Measurements from ENCODE around the gene LRRC25.
"Not testable (repeated sequence)": the region's sequence is repeated elsewhere in the genome, so short reads cannot be mapped to it uniquely, and the experiment has no call there.

Gene LRRC25

DNA sequence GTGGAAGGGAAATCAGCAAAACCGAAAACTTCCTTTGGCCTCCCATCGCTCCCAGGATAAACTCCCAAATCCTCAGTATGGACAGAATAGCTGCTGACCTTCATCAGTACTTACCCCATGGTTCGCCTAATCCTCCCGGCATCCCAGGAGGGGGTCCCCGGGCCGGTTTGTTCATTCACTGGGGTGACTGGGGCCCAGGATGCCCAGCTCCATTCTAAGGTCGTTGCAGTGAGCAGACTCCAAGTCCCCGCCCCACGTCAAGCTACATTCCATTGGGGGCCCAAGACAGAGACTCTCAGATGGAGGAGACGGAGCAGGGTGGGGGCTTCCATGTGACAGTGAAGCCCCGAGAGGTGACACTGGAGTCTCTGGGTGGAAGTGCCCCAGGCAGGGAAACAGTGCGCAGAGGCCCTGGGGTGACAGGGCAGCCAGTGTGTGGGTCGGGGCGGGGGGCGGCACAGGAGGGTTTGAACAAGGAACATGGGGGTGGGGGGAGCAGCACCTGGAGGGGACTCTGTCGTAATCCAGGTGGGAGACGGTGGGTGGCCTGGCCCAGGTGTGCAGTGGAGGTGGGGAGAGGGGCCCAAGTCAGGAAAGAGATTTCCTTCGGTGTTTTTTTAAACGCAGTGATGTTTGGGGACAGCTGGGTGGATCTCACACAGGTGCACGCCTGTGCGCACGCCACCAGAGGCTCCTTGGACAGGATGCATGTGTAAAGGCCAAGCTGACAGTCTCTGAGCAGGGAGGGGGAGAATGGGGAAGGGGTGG lies 26.9 kb upstream of the LRRC25 start:
- DNase-seq: no peak

DNA sequence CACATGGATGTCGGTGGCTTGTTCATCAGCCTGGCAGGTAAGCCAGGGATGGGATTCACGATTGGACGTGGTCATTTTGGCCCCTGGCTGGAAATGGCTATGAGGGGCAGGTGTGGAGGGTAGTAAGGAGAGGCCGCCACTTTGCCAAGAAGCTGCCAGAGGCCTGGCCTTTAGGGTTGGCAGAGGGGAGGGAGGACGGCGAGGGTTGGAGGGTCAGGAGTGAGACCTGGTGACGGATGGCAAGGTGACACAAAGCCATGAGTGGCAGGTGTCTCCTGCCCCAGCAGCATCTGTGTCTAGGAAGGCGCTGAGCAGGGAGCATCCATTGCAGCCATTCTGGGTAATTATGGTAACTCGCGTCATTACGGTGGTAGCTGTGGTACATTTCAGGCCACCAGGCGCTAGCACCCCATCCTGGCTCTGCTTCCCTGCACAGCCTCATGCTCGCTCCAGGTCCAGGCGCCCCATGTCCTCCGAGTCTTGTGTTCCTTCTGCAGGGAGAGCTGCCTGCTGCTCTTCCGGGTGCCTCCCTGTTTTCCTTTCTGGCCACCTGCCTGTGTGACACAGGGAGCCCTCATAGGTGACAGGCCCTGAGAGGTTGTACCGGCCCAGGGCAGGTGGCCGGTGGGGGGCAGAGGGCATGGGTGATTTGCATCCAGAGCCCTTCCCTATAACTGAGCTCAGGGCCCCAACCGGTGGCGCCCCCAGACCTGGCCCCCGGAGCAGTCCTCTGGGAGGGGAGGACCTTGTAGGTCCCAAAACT lies 26.0 kb upstream of the LRRC25 start:
- no peak for DNase-seq

GRCh38 chr19:18422530-18423191 lies 25.2 kb upstream of the LRRC25 start:
- peak in 1 of 2 donors; percentile 65 for DNase-seq

DNA sequence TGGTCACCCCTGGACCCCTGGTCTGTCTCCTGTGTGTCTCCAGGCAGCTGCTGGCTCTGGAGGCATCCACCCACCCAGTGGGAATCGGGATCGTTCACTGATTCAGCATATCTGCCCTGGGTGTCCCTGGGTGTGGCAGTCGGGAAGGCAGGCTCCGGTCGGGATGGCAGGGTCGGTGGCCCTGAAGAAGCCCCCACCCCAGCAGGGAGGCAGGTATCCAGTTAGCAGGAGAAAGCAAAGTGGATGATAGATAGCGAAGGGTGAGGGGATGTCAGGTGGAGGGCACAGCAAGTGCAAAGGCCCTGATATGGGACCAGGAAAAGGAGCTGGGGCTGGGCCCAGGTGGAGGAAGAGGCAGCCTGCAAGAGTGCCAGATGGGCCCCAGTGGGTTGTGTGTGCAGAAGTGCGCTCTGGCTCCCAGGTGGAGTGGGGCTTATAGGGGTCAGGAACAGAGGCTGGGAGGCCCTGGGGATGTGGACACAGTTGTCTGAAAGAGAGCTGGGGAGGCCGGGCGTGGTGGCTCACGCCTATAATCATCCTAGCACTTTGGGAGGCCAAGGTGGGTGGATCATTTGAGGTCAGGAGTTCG lies 24.0 kb upstream of the LRRC25 start:
- no peak for DNase-seq

DNA sequence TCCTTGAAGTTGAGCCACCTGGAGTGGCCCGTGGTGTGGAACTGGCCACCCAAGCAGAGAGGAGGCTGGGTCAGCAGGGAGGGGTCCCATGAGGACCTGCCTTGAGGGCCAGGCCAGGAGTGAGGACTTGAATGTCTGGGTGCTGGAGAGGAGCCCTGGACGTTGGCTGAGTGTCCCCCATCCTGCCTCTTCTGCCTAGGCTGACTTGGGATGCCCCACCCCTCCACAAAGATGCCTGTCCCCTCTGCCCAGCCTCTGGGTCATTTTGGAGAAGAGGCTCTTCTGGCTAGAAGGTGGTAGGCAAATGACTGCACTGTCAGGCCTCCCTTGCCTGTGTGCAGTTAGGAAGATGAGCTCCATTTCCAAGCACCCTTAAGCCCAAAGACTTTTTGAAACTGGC lies 23.5 kb upstream of the LRRC25 start:
- no peak for DNase-seq

- DNase-seq: peak in 1 of 2 donors; percentile 62
Measured at GRCh38 chr19:18419699-18420460, 22.5 kb upstream of the LRRC25 start.

DNA sequence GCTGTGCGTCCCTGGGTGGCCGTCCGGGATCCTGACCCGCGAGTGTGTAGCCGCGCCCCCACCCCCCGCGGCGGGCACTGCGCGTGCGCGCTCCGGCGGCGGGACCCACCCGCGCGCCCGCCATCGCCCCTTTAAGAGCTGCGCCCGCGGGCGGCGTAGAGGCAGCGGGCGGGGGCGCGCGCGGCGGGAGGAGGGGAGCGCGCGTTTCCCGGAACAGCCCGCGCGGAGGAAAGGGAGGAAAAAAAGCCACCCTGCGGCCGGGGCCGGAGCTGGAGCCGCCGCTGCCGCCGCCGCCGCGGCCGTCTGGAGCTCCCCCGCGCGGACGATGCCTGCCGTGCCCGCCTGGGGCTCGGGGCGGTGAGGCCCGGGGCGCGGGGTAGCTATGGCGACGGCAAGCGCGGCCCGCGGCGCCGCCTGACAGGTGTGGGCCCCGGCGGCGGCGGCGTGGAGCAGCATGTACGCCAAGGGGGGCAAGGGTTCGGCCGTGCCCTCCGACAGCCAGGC lies 21.8 kb upstream of the LRRC25 start, which contains the start of gene SSBP4:
Gene SSBP4, plus strand, starts transcription at position 204 of the 504 bp plus-strand sequence. Its CDS starts 251 bp downstream, at position 455.
- DNase-seq: peak; percentile 75 to 84

GRCh38 chr19:18418483-18419194 lies 21.2 kb upstream of the LRRC25 start:
- peak in 1 of 2 donors; percentile 45 for DNase-seq

DNA sequence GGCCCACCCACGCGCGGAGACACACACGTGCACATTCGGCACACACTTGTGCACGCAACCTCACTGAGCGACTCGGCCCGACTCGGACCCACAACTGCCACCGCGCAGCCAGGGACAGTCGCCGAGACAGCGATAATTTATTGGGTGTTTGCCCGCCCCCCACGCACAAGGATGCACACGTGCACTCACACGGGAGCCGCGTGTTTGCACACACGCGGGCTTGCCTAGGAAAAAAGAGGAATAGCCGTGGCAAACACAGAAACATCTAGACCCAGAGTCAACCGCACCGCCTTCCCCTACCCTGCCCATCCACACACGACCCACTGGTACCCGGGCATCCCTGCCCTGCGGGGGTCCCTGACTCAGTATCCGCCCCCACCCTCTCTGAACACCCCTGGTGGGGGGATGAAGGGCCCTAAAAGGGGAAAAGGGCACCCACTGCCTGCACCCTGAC lies 20.6 kb upstream of the LRRC25 start:
- no peak for DNase-seq

- peak; percentile 47 to 51 for DNase-seq
Measured at GRCh38 chr19:18417250-18418028, 20.0 kb upstream of the LRRC25 start.

DNA sequence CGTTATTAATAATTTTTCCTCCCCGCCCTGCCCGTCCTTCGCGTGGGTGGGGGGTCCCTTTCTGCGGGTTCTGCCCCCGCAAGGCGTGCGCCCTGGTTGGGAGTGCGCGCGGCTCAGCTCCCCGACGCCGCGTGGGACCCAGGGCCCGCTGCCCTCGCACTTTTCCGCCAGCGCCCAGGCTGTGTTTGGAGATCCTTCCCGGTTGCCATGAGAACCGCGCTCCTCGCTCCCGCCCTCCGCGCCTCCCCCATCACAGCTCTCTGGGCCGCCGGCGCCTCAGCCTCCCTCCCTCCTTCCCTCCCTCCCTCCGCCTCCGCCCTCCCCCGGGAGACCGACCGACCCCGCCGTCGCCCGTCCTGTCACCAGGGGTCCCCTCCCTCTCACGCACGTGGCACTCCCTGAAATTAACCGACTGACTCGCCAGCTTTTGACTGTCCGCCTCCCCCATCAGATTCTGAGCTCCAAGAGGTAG lies 19.4 kb upstream of the LRRC25 start:
- peak; percentile 85 to 86 for DNase-seq

GRCh38 chr19:18415178-18415867 lies 17.9 kb upstream of the LRRC25 start:
- DNase-seq: no peak

DNA sequence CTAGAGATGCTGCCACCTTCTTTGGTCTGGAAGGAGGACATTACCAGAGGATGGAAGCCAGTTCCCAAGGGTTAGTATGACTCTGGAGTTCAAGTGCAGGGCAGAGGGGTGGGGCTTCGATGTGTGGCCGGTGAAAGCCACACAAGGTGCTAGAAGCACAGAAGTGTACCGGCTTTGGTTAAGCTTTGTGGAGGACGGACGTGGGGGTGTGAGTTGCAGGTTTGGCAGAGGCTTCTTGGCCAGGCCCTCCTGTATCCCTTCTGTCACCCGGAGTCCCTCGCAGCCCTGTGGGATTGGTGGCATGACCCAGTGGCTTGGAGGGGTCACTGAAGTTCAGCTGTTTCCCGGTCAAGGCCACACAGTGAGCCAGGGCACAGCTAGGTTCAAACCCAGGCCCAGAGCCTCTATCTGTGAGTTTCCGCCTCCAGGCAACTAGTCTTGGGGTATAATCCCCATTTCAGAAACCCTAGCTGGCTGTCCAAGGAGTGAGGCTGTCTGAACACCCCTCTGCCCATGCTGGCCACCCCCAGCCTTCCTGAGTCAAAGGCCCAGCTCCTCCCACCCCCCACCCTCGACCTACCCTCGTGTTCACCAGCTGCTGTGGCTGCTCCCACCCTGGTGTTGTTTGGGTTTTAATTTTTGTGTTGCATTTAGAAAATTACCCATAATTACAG lies 17.2 kb upstream of the LRRC25 start:
- DNase-seq: no peak

- no peak for DNase-seq
Measured at GRCh38 chr19:18412610-18413239, 15.3 kb upstream of the LRRC25 start.

DNA sequence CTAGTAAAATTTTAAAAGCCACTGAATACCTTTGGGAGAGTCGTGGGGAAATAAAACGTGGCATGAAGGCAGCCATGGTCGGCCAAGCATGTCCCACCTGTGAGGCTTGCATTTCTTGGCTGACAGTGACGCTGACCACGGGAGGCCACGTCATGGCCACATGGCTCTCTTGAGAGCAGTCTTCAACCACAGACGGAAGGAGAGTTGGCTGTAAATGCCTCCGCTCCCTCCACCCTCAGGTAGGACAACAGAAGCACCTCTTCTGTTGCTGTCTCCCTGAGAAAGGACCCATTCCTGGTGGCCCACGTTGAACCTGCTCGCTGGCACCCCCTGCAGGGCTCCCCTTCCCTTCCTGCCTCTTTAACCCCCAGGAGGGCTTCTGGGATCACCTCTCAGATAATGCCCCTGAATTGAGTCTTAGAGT lies 10.6 kb upstream of the LRRC25 start:
- peak in 1 of 2 donors; percentile 50 for DNase-seq

GRCh38 chr19:18406749-18407148 lies 9.3 kb upstream of the LRRC25 start:
- no peak for DNase-seq

DNA sequence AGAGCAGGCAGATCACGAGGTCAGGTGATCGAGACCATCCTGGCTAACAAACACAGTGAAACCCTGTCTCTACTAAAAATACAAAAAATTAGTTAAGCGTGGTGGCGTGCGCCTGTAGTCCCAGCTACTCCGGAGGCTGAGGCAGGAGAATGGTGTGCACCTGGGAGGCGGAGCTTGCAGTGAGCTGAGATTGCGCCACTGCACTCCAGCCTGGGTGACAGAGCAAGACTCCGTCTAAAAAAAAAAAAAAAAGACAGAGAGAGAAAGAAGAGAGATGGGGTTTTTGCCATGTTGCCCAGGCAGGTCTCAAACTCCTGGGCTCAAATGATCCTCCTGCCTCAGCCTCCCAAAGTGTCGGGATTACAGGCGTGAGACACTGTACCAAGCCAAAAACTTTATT lies 8.3 kb upstream of the LRRC25 start:
- DNase-seq: not testable (repeated sequence)

- DNase-seq: not testable (repeated sequence)
Measured at GRCh38 chr19:18402455-18403248, 5.2 kb upstream of the LRRC25 start.
